Left lung (tissue), 10 donors: ENCODE results near the gene IRF8. TPM values are rescaled to one million over a fixed set of nuclear protein-coding genes. Genes with fewer than 3 reads are reported as not detected.

Experiments
- ATAC-seq: fragments of 200-7000 bp; cut with Tn5 transposase; one replicate; pipeline ENCODE4 v1.9.1; 2020; ENCODE audit warnings: moderate library complexity
- DNase-seq, 4 donors: peaks; one replicate each; pipeline ENCODE4 v3.0.0-alpha.2; 2013 to 2020
- H3K27ac ChIP-seq, 2 donors: fragments of 200-600 bp; sonication (generic) in 1 of 2; one replicate each; pipeline versions ENCODE4 v1.5.0 to v1.8.0; 2020 to 2021
- H3K27me3 ChIP-seq, 2 donors: fragments of 200-600 bp; sonication (generic) in 1 of 2; one replicate each; pipeline versions ENCODE4 v1.5.0 to v1.8.0; 2020 to 2021
- H3K36me3 ChIP-seq, 2 donors: fragments of 200-600 bp; sonication (generic) in 1 of 2; one replicate each; pipeline versions ENCODE4 v1.5.0 to v1.8.0; 2020 to 2021
- H3K4me1 ChIP-seq, 2 donors: fragments of 200-600 bp; one replicate each; pipeline ENCODE4 v1.8.0; 2021
- H3K4me3 ChIP-seq, 2 donors: fragments of 200-600 bp; sonication (generic) in 1 of 2; one replicate each; pipeline versions ENCODE4 v1.5.0 to v1.8.0; 2020 to 2021; ENCODE audit warnings: mild to moderate bottlenecking in 1 of 2
- H3K9me3 ChIP-seq, 2 donors: fragments of 200-600 bp; sonication (generic) in 1 of 2; one replicate each; pipeline versions ENCODE4 v1.5.0 to v1.8.0; 2020 to 2021
- CTCF ChIP-seq, 2 donors: fragments of 200-600 bp; sonication (generic) in 1 of 2; IDR thresholded peaks; one replicate each; pipeline versions ENCODE4 v1.5.0 to v1.8.0; 2021; ENCODE audit warnings: antibody characterized with exemption in 2 of 2
- intact Hi-C, 2 donors: fragments of 100-400 bp; cut with DNase I; formaldehyde crosslinking; loops; one replicate each; pipeline versions ENCODE4 v1.11.2 to v1.14.2; 2022
- polyA plus RNA-seq, 6 donors: library from polyadenylated mRNA; unstranded; fragments of 120-200 nt; gene quantifications; one replicate each; pipeline ENCODE4 v1.2.1, GENCODE V29; 2013; ENCODE audit not compliant: insufficient read length in 6 of 6
- total RNA-seq, 2 donors: library from RNA; stranded (reverse); fragmentation: NEBNext Ultra II Directional; extraction: Animal tissue kit (Norgen Biotek cat#: 25700); gene quantifications; one replicate each; pipeline ENCODE4 v1.2.1, GENCODE V29; 2021
- donor health status: DM: no; HTN: yes; CAD: no.
- donor health status: DM: no; HTN: no; CAD: no.

IRF8 gene
- total and polyA plus RNA-seq, 8 donors = 9.8 to 33.6 (median 15.2) TPM

GRCh38 chr16:85924675-85925074, 25.7 kb downstream of the IRF8 start:
- no peak overlapping the region for H3K4me3 ChIP-seq
- no peak for TF ChIP-seq CTCF (IDR thresholded peaks at IDR 0.05)
- H3K4me1 ChIP-seq = peaks cover 7 to 31% of the 10 kb centered on the region in 2 donors
- ATAC-seq = no peak
- H3K27ac ChIP-seq = no peak overlapping the region
- H3K9me3 ChIP-seq = no peaks in the 10 kb centered on the region
- DNase-seq = no peak
- peaks cover 0 to 28% of the 10 kb centered on the region in 2 donors for H3K27me3 ChIP-seq
- intact Hi-C loops = no loop called here
- H3K36me3 ChIP-seq = peaks cover 0 to 13% of the 10 kb centered on the region in 2 donors

GRCh38 chr16:85926370-85926769, 27.4 kb downstream of the IRF8 start:
- Histone ChIP-seq H3K36me3 (no peaks in the 10 kb centered on the region), H3K27ac (no peak overlapping the region), H3K9me3 (no peaks in the 10 kb centered on the region), H3K27me3 (peaks cover 0 to 37% of the 10 kb centered on the region in 2 donors), H3K4me3 (no peak overlapping the region), H3K4me1 (peaks cover 7 to 36% of the 10 kb centered on the region in 2 donors)
- no peak for TF ChIP-seq CTCF (IDR thresholded peaks at IDR 0.05)
- intact Hi-C loops = no loop called here
- DNase-seq (no peak), ATAC-seq (no peak)

- no peak overlapping the region for H3K27ac ChIP-seq
- DNase-seq = no peak
- intact Hi-C loops = no loop called here
Measured at GRCh38 chr16:85927371-85927770, 28.4 kb downstream of the IRF8 start.

GRCh38 chr16:85927959-85928358, 29.0 kb downstream of the IRF8 start:
- Histone ChIP-seq H3K36me3 (no peaks in the 10 kb centered on the region), H3K27ac (no peak overlapping the region), H3K27me3 (peaks cover 0 to 37% of the 10 kb centered on the region in 2 donors), H3K4me1 (peaks cover 7 to 42% of the 10 kb centered on the region in 2 donors), H3K4me3 (no peak overlapping the region), H3K9me3 (no peaks in the 10 kb centered on the region)
- no peak for ATAC-seq
- intact Hi-C loops = no loop called here
- TF ChIP-seq CTCF (IDR thresholded peaks at IDR 0.05) = no peak
- no peak for DNase-seq

More at GRCh38 chr16:85927371-85927770, 28.4 kb downstream of the IRF8 start:
- Histone ChIP-seq H3K27me3 (peaks cover 0 to 37% of the 10 kb centered on the region in 2 donors), H3K4me1 (peaks cover 7 to 42% of the 10 kb centered on the region in 2 donors), H3K36me3 (no peaks in the 10 kb centered on the region), H3K9me3 (no peaks in the 10 kb centered on the region), H3K4me3 (no peak overlapping the region)
- TF ChIP-seq CTCF (IDR thresholded peaks at IDR 0.05) = no peak
- ATAC-seq = no peak

- H3K36me3 ChIP-seq = no peaks in the 10 kb centered on the region
- TF ChIP-seq CTCF (IDR thresholded peaks at IDR 0.05) = no peak
- ATAC-seq (peak; percentile 45), DNase-seq (peak in 2 of 4 donors; percentile 70 to 90)
- H3K27me3 ChIP-seq = peaks cover 0 to 40% of the 10 kb centered on the region in 2 donors
- no peaks in the 10 kb centered on the region for H3K9me3 ChIP-seq
- intact Hi-C loops = no loop called here
- H3K4me1 ChIP-seq = peaks cover 7 to 42% of the 10 kb centered on the region in 2 donors
- H3K27ac ChIP-seq = no peak overlapping the region
- H3K4me3 ChIP-seq = no peak overlapping the region
Measured at GRCh38 chr16:85928401-85928820, 29.4 kb downstream of the IRF8 start.
